PC-9 (cell line): ENCODE measurements around the gene GOLGA1. TPM values are rescaled to one million over a fixed set of nuclear protein-coding genes. Genes with fewer than 3 reads are reported as not detected.

Experiments used
- BruUV-seq: library from RNA; stranded (reverse); fragments of 400-500 nt; replicated peaks from 2 replicates; lab custom pipeline; 2021; lab: Mats Ljungman, UMichigan
- CTCF ChIA-PET: fragments of 300-600 bp; sonication (Branson Sonifier 250); formaldehyde crosslinking; loops from one replicate; lab custom pipeline; 2022; ENCODE audit warnings: antibody characterized with exemption; lab: Charles Lee
- POLR2A ChIA-PET: fragments of 300-600 bp; sonication (Branson Sonifier 250); formaldehyde crosslinking; loops from one replicate; lab custom pipeline; 2022; ENCODE audit warnings: antibody characterized with exemption; ENCODE audit not compliant: unreplicated experiment; lab: Charles Lee
- DNase-seq, 2 experiments: peaks; one replicate each; pipeline versions ENCODE4 v3.0.0 to v3.0.0-alpha.2; 2015 to 2022; ENCODE audit warnings: mixed read lengths in 1 of 2
- H2AFZ ChIP-seq: fragments of 200-600 bp; sonication (generic); 2 replicates; pipeline ENCODE4 v1.8.1; 2017; ENCODE audit warnings: antibody characterized with exemption
- H3F3A ChIP-seq: fragments of 200-600 bp; sonication (generic); 2 replicates; pipeline ENCODE4 v1.8.1; 2017; ENCODE audit warnings: antibody characterized with exemption, mild to moderate bottlenecking, low read depth; ENCODE audit not compliant: insufficient read depth
- H3K27ac ChIP-seq: fragments of 200-600 bp; sonication (generic); 2 replicates; pipeline ENCODE4 v1.6.1; 2016; ENCODE audit warnings: mixed run types
- H3K27me3 ChIP-seq: fragments of 200-600 bp; sonication (generic); 2 replicates; pipeline ENCODE4 v1.6.1; 2016; ENCODE audit warnings: low read depth, mixed run types; ENCODE audit not compliant: insufficient read depth
- H3K36me3 ChIP-seq: fragments of 200-600 bp; sonication (generic); 2 replicates; pipeline ENCODE4 v1.6.1; 2016; ENCODE audit warnings: low read depth, mixed run types
- H3K4me1 ChIP-seq: fragments of 200-600 bp; sonication (generic); replicated peaks from 2 replicates; pipeline ENCODE4 v1.6.1; 2016; ENCODE audit warnings: mixed run types; ENCODE audit not compliant: insufficient read depth
- H3K4me2 ChIP-seq: fragments of 200-600 bp; sonication (generic); 2 replicates; pipeline ENCODE4 v1.6.1; 2017; ENCODE audit warnings: mixed run types
- H3K4me3 ChIP-seq: fragments of 200-600 bp; sonication (generic); 2 replicates; pipeline ENCODE4 v1.6.1; 2016; ENCODE audit warnings: mixed run types
- H3K79me2 ChIP-seq: fragments of 200-600 bp; sonication (generic); 2 replicates; pipeline ENCODE4 v1.6.1; 2017; ENCODE audit warnings: low read depth, mixed run types
- H3K9me2 ChIP-seq: fragments of 200-600 bp; sonication (generic); 2 replicates; pipeline ENCODE4 v1.8.1; 2017; ENCODE audit warnings: mild to moderate bottlenecking; ENCODE audit not compliant: insufficient read depth
- H3K9me3 ChIP-seq: fragments of 200-600 bp; sonication (generic); 2 replicates; pipeline ENCODE4 v1.8.1; 2016; ENCODE audit warnings: low read depth; ENCODE audit not compliant: insufficient read depth
- H4K20me1 ChIP-seq: fragments of 200-600 bp; sonication (generic); 2 replicates; pipeline ENCODE4 v1.8.1; 2017; ENCODE audit not compliant: insufficient read depth
- CTCF ChIP-seq: fragments of 200-600 bp; sonication (generic); conservative IDR thresholded peaks from 2 replicates; pipeline ENCODE4 v1.6.1; 2017; ENCODE audit warnings: mixed run types, antibody characterized with exemption, mild to moderate bottlenecking, moderate library complexity
- EZH2 ChIP-seq: fragments of 200-600 bp; sonication (generic); IDR thresholded peaks from 2 replicates; pipeline ENCODE4 v1.8.0; 2017; ENCODE audit warnings: antibody characterized with exemption, low read depth
- intact Hi-C: fragments of 100-400 bp; cut with micrococcal nuclease; formaldehyde crosslinking; loops from one replicate; pipeline ENCODE4 v1.10.0; 2022; ENCODE audit not compliant: unreplicated experiment
- total RNA-seq: library from RNA; stranded (reverse); gene quantifications from 2 replicates; pipeline ENCODE4 v1.2.3, GENCODE V29; 2021

The GOLGA1 gene
- total RNA-seq, 1 experiment from 2014 or later: 23.0 TPM

- TF ChIP-seq CTCF: peak; percentile 54; the same call in 1 of the 2 replicates
- no peak for TF ChIP-seq EZH2
Measured at GRCh38 chr9:124894741-124895170, 46.1 kb downstream of the GOLGA1 start.

GRCh38 chr9:124894035-124894740 lies 46.7 kb downstream of the GOLGA1 start:
- BruUV-seq: no TSS peak
- no peak overlapping the region for H2AFZ ChIP-seq
- TF ChIP-seq EZH2 (no peak), CTCF (no peak)
- H3K4me2 ChIP-seq: no peak overlapping the region
- H3K4me1 ChIP-seq: no peaks in the 10 kb centered on the region
- H3K9me3 ChIP-seq: no peaks in the 10 kb centered on the region
- DNase-seq: no peak
- 0 out of 2 replicates have a peak, but pooled peaks cover 3% of the 10 kb centered on the region for H3F3A ChIP-seq
- CTCF ChIA-PET: interaction anchor here (0.5 to 1.4 kb wide), 5 partner anchors 41 to 358 kb away, joined by 3 to 6 read pairs (median 4); partner anchors contain the start of gene WDR38
- H3K79me2 ChIP-seq: no peaks in the 10 kb centered on the region
- 0 out of 2 replicates have a peak, but pooled peaks cover 5% of the 10 kb centered on the region for H3K36me3 ChIP-seq
- intact Hi-C loops: loop anchor here (1.0 to 2.0 kb wide), 2 partner anchors 41 to 122 kb away; partner anchors contain the start of gene WDR38
- no peaks in the 10 kb centered on the region for H3K9me2 ChIP-seq
- no peak overlapping the region for H3K27ac ChIP-seq
- POLR2A ChIA-PET: no interaction called here
- no peak overlapping the region for H3K4me3 ChIP-seq
- H4K20me1 ChIP-seq: no peaks in the 10 kb centered on the region
- H3K27me3 ChIP-seq: no peaks in the 10 kb centered on the region

More at GRCh38 chr9:124894741-124895170, 46.1 kb downstream of the GOLGA1 start:
- 0 out of 2 replicates have a peak, but pooled peaks cover 3% of the 10 kb centered on the region for H3F3A ChIP-seq
- no peak overlapping the region for H3K4me2 ChIP-seq
- no peak overlapping the region for H3K4me3 ChIP-seq
- 0 out of 2 replicates have a peak, but pooled peaks cover 5% of the 10 kb centered on the region for H3K36me3 ChIP-seq
- no peaks in the 10 kb centered on the region for H3K79me2 ChIP-seq
- ChIA-PET POLR2A (no interaction called here), CTCF (interaction anchor here (0.5 to 1.4 kb wide), 2 partner anchors 122 to 358 kb away, joined by 3 to 4 read pairs; no protein-coding TSS in a partner anchor)
- no TSS peak for BruUV-seq
- H4K20me1 ChIP-seq: no peaks in the 10 kb centered on the region
- no peak overlapping the region for H2AFZ ChIP-seq
- H3K4me1 ChIP-seq: no peaks in the 10 kb centered on the region
- H3K27me3 ChIP-seq: no peaks in the 10 kb centered on the region
- intact Hi-C loops: loop anchor here (1.0 to 5.0 kb wide), 3 partner anchors 42 to 248 kb away; partner anchors contain the start of genes SCAI and WDR38
- no peaks in the 10 kb centered on the region for H3K9me3 ChIP-seq
- DNase-seq: peak in 1 of 2 experiments; percentile 21
- no peak overlapping the region for H3K27ac ChIP-seq
- H3K9me2 ChIP-seq: no peaks in the 10 kb centered on the region

DNA sequence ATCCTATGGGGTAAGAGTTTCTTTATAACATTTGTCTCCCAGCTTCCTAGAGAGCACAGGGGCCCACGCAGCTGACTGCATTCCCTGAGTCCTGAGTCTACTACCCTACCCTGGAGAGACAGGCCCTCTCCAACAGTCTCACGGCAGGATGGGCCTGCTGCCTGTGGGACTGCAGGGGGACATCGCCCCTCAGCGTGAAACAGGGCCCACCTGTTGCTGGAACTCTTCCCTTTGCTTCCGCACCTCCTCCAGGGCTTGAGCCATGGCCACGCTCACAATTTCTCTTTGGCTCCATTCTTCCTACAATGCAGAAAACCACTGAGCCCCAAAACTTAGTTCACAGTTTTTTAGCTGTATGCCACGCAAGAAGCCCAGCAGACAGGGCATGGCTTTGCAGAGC lies 50.7 kb downstream of the GOLGA1 start:
- Histone ChIP-seq H4K20me1 (no peaks in the 10 kb centered on the region), H3K4me1 (no peaks in the 10 kb centered on the region), H3K27ac (no peak overlapping the region), H3K27me3 (no peaks in the 10 kb centered on the region), H2AFZ (no peak overlapping the region), H3K4me2 (no peak overlapping the region), H3K9me2 (no peaks in the 10 kb centered on the region), H3K79me2 (no peaks in the 10 kb centered on the region), H3F3A (0 out of 2 replicates have a peak, but pooled peaks cover 3% of the 10 kb centered on the region), H3K9me3 (no peaks in the 10 kb centered on the region), H3K36me3 (no peaks in the 10 kb centered on the region; the same call in 1 of the 2 replicates), H3K4me3 (no peak overlapping the region)
- TF ChIP-seq EZH2 (no peak), CTCF (no peak)
- intact Hi-C loops: no loop called here
- POLR2A ChIA-PET: no interaction called here
- BruUV-seq: no TSS peak
- CTCF ChIA-PET: interaction anchor here (0.6 kb wide), 1 partner anchor 119 kb away, joined by 3 read pairs; the partner anchor contains the start of gene NR6A1
- no peak for DNase-seq
